ENCODE data around the gene HVCN1. TPM values are rescaled to one million over a fixed set of nuclear protein-coding genes. Genes with fewer than 3 reads are reported as not detected.
"Not testable (repeated sequence)": the region's sequence is repeated elsewhere in the genome, so short reads cannot be mapped to it uniquely, and the experiment has no call there.

HVCN1 gene, protein sequence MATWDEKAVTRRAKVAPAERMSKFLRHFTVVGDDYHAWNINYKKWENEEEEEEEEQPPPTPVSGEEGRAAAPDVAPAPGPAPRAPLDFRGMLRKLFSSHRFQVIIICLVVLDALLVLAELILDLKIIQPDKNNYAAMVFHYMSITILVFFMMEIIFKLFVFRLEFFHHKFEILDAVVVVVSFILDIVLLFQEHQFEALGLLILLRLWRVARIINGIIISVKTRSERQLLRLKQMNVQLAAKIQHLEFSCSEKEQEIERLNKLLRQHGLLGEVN
- 1 to 10 TPM; 4.4 to 6.9 (median 4.5) TPM for total RNA-seq

DNA sequence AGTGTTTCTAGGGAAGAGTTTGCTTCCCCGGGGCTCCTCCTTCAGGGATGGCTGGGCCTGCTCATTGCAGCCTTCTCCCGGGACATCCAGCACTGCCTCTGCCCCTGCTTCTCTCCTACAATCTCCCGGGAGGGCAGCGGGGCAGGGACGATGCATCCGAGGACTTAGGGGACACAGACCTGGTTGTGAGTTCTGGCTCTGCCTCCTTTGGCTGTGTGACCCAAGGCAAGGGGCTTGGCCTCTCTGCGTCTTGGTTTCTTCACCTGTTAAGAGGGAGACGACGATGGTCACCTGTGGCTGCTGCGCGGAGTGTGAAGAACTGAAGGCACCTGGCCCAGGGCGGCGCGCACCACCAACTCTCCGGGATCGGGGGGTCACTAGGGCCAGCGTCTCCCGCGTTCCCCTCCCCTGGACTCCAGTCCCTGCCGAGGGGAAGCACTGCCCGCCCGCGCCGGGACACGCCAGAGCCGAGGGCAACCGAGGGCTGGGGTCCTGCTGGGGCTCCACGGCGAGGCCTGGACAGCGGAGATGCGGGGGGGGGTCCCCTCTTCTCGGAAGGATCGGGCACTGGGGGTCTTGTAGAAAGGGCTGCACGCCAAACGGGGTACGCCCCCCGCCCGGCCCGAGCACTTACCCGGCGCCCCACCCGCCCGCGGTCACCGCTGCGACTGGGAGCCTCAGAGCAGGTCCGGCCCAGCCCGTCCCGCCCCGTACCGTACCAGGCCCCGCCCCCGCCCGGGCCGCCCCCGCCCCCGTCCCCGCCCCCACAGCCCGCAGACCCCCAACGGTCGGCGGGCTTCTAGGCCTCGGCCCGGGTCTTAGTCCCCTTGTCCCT lies at the start of gene HVCN1:
Gene HVCN1, minus strand, starts transcription at position 670 of the 835 bp plus-strand sequence. CDS start 5,870 bp downstream, outside the sequence.
- Histone ChIP-seq H3K27me3 (no peaks in the 10 kb centered on the region), H3K36me3 (no peaks in the 10 kb centered on the region), H3K27ac (peak within 1 kb of the TSS in 2 of 3 donors; percentile 2 to 73), H3K4me1 (peaks cover 8% of the 10 kb centered on the region in 2 donors), H3K9me3 (no peaks in the 10 kb centered on the region), H3K4me3 (replicated peaks in 1 of 3) (peak within 1 kb of the TSS; percentile 27 to 58 (median 30))
- 12 to 18% methylated on average over 5 to 16 of the region's 64 CpGs for WGBS, 2 donors
- intact Hi-C loops (cut with DNase I): no loop called here
- peak; percentile 43 to 47 for DNase-seq
- no peak for TF ChIP-seq POLR2A (IDR thresholded peaks at IDR 0.05)
- no peak for TF ChIP-seq CTCF (IDR thresholded peaks at IDR 0.05)

- H3K9me3 ChIP-seq: no peaks in the 10 kb centered on the region
- no peak overlapping the region for H3K27ac ChIP-seq
- H3K36me3 ChIP-seq: no peaks in the 10 kb centered on the region
- no peaks in the 10 kb centered on the region for H3K27me3 ChIP-seq
- DNase-seq: no peak
- intact Hi-C loops (cut with DNase I): no loop called here
- TF ChIP-seq POLR2A (IDR thresholded peaks at IDR 0.05) (no peak), CTCF (IDR thresholded peaks at IDR 0.05) (no peak)
- no peak overlapping the region for H3K4me3 ChIP-seq (replicated peaks in 1 of 3)
- 81 to 94% methylated on average over 3 of the region's 3 CpGs for WGBS, 2 donors
- H3K4me1 ChIP-seq: peaks cover 46 to 47% of the 10 kb centered on the region in 2 donors
These were observed 48.6 kb upstream of the HVCN1 start for GRCh38 chr12:110737532-110737931.

- H3K27ac ChIP-seq; H3K27me3 ChIP-seq; DNase-seq; H3K9me3 ChIP-seq; H3K4me3 ChIP-seq (replicated peaks in 1 of 3); H3K36me3 ChIP-seq; intact Hi-C loops (cut with DNase I): not testable (repeated sequence)
- H3K4me1 ChIP-seq: peaks cover 46 to 47% of the 10 kb centered on the region in 2 donors
- 75 to 83% methylated on average over 5 of the region's 5 CpGs for WGBS, 2 donors
These were observed 48.1 kb upstream of the HVCN1 start for GRCh38 chr12:110737016-110737415.

DNA sequence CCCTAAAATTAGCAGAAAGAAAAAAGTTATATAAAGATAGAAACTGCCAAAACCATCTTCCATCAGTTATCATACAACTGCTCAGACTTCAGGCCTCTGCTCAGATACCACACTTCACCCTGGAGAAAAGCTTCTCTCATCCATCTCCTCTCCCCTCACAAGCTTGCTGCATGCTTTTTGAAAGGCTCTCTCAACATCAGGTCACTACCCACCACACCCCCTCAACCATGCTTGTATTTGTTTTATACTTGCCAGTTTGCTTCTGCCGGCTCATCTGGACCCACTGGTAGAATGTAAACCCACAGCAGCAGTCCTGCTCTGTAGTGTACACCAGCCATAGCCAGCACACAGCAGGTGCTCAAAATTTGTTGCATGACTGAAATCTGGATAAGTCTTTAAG lies 45.0 kb upstream of the HVCN1 start:
- peaks cover 20 to 24% of the 10 kb centered on the region in 2 donors for H3K4me1 ChIP-seq
- TF ChIP-seq POLR2A (IDR thresholded peaks at IDR 0.05) (no peak), CTCF (IDR thresholded peaks at IDR 0.05) (no peak)
- DNase-seq: no peak
- intact Hi-C loops (cut with DNase I): no loop called here
- H3K27ac ChIP-seq: no peak overlapping the region
- H3K9me3 ChIP-seq: no peaks in the 10 kb centered on the region
- no peak overlapping the region for H3K4me3 ChIP-seq (replicated peaks in 1 of 3)
- H3K27me3 ChIP-seq: no peaks in the 10 kb centered on the region
- 54 to 61% methylated on average over 1 of the region's 1 CpG for WGBS, 2 donors
- H3K36me3 ChIP-seq: peaks cover 8% of the 10 kb centered on the region in 2 donors

GRCh38 chr12:110733089-110733715 lies 44.3 kb upstream of the HVCN1 start:
- WGBS, 2 donors: 61 to 62% methylated on average over 5 of the region's 5 CpGs
- peaks cover 8 to 13% of the 10 kb centered on the region in 2 donors for H3K36me3 ChIP-seq
- DNase-seq: no peak
- intact Hi-C loops (cut with DNase I): no loop called here
- TF ChIP-seq CTCF (IDR thresholded peaks at IDR 0.05) (no peak), POLR2A (IDR thresholded peaks at IDR 0.05) (no peak)
- peaks cover 13 to 18% of the 10 kb centered on the region in 2 donors for H3K4me1 ChIP-seq
- H3K9me3 ChIP-seq: no peaks in the 10 kb centered on the region
- no peaks in the 10 kb centered on the region for H3K27me3 ChIP-seq
- H3K4me3 ChIP-seq (replicated peaks in 1 of 3): no peak overlapping the region
- peak overlapping the region in 1 of 3 donors; percentile 29 for H3K27ac ChIP-seq

Data from thyroid gland (tissue), 4 donors.